Liver (tissue), 9 donors: ENCODE results near the gene SZT2. TPM values are rescaled to one million over a fixed set of nuclear protein-coding genes. Genes with fewer than 3 reads are reported as not detected.

Experiments used
- DNase-seq: peaks from one replicate; pipeline ENCODE4 v3.0.0-alpha.2; 2017; ENCODE audit warnings: low spot score
- H3K27ac ChIP-seq, 2 donors: one replicate each; pipeline ENCODE4 v1.7.0; 2013; ENCODE audit warnings: inconsistent platforms in 2 of 2, low read length in 2 of 2, control low read depth in 1 of 2, low read depth in 1 of 2, mild to moderate bottlenecking in 1 of 2
- H3K27me3 ChIP-seq, 4 donors: one replicate each; pipeline versions ENCODE4 v1.6.1 to v1.7.0; 2013; ENCODE audit warnings: low read length in 3 of 4, inconsistent platforms in 1 of 4, mild to moderate bottlenecking in 1 of 4, moderate library complexity in 1 of 4; ENCODE audit not compliant: control insufficient read depth in 4 of 4, insufficient read depth in 4 of 4
- H3K36me3 ChIP-seq, 4 donors: one replicate each; pipeline versions ENCODE4 v1.6.1 to v1.7.0; 2013; ENCODE audit warnings: low read length in 3 of 4, mild to moderate bottlenecking in 3 of 4, low read depth in 1 of 4, moderate library complexity in 1 of 4; ENCODE audit not compliant: control insufficient read depth in 4 of 4, insufficient read depth in 3 of 4
- H3K4me1 ChIP-seq, 4 donors: one replicate each; pipeline versions ENCODE4 v1.6.1 to v1.7.0; 2013; ENCODE audit warnings: low read length in 3 of 4, mild to moderate bottlenecking in 3 of 4, moderate library complexity in 1 of 4; ENCODE audit not compliant: control insufficient read depth in 4 of 4, insufficient read depth in 4 of 4
- H3K4me3 ChIP-seq, 3 donors: one replicate each; pipeline versions ENCODE4 v1.6.1 to v1.7.0; 2013; ENCODE audit warnings: low read length in 3 of 3, control low read depth in 1 of 3, low read depth in 1 of 3, mild to moderate bottlenecking in 1 of 3
- H3K9ac ChIP-seq, 2 donors: one replicate each; pipeline ENCODE4 v1.7.0; 2013; ENCODE audit warnings: low read length in 2 of 2, mild to moderate bottlenecking in 2 of 2, moderate library complexity in 2 of 2, control low read depth in 1 of 2, low read depth in 1 of 2
- H3K9me3 ChIP-seq, 4 donors: one replicate each; pipeline versions ENCODE4 v1.6.1 to v1.7.0; 2013; ENCODE audit warnings: low read length in 3 of 4; ENCODE audit not compliant: control insufficient read depth in 4 of 4
- ATF3 ChIP-seq: IDR thresholded peaks from 2 replicates; pipeline ENCODE4 v1.6.1; 2016; ENCODE audit warnings: antibody characterized with exemption
- CTCF ChIP-seq: fragments of 150-350 bp; IDR thresholded peaks from 2 replicates; pipeline ENCODE4 v1.5.1; 2017; ENCODE audit warnings: improper control_type of control experiment, low read depth, low read length; ENCODE audit not compliant: missing input control
- FOXA1 ChIP-seq: IDR thresholded peaks from 2 replicates; pipeline ENCODE4 v1.6.1; 2016; ENCODE audit warnings: antibody characterized with exemption
- FOXA2 ChIP-seq: IDR thresholded peaks from 2 replicates; pipeline ENCODE4 v1.6.1; 2016; ENCODE audit warnings: antibody characterized with exemption
- GABPA ChIP-seq, 2 donors: IDR thresholded peaks in 1 of 2; conservative IDR thresholded peaks in 1 of 2; 2 replicates each; pipeline ENCODE4 v1.6.1; 2016; ENCODE audit warnings: antibody characterized with exemption in 2 of 2, mild to moderate bottlenecking in 1 of 2, moderate library complexity in 1 of 2
- HNF4A ChIP-seq, 2 donors: conservative IDR thresholded peaks; 2 replicates each; pipeline ENCODE4 v1.6.1; 2016; ENCODE audit warnings: antibody characterized with exemption in 2 of 2, mild to moderate bottlenecking in 2 of 2
- HNF4G ChIP-seq: IDR thresholded peaks from 2 replicates; pipeline ENCODE4 v1.6.1; 2016; ENCODE audit warnings: antibody characterized with exemption
- JUND ChIP-seq, 2 donors: IDR thresholded peaks; 2 replicates each; pipeline ENCODE4 v1.6.1; 2016; ENCODE audit warnings: antibody characterized with exemption in 2 of 2
- RAD21 ChIP-seq, 2 donors: IDR thresholded peaks; 2 replicates each; pipeline ENCODE4 v1.6.1; 2016; ENCODE audit warnings: antibody characterized with exemption in 2 of 2, mild to moderate bottlenecking in 2 of 2
- REST ChIP-seq: IDR thresholded peaks from 2 replicates; pipeline ENCODE4 v1.6.1; 2016; ENCODE audit warnings: antibody characterized with exemption, mild to moderate bottlenecking
- RXRA ChIP-seq, 2 donors: IDR thresholded peaks; 2 replicates each; pipeline ENCODE4 v1.6.1; 2017 to 2018; ENCODE audit warnings: antibody characterized with exemption in 2 of 2, mild to moderate bottlenecking in 1 of 2
- SP1 ChIP-seq: IDR thresholded peaks from 2 replicates; pipeline ENCODE4 v1.6.1; 2018; ENCODE audit warnings: antibody characterized with exemption, mild to moderate bottlenecking
- TAF1 ChIP-seq: conservative IDR thresholded peaks from 2 replicates; pipeline ENCODE4 v1.6.1; 2016; ENCODE audit warnings: antibody characterized with exemption, mild to moderate bottlenecking
- YY1 ChIP-seq: IDR thresholded peaks from 2 replicates; pipeline ENCODE4 v1.6.1; 2016; ENCODE audit warnings: antibody characterized with exemption, mild to moderate bottlenecking
- ZBTB33 ChIP-seq: IDR thresholded peaks from 2 replicates; pipeline ENCODE4 v1.6.1; 2016; ENCODE audit warnings: antibody characterized with exemption
- WGBS: extraction: QIAGEN DNeasy Blood & Tissue Kit; methylation state at CpG from one replicate; pipeline ENCODE4 v1.1.7; 2013; 5-methylcytosine and 5-hydroxymethylcytosine counted together
- polyA plus RNA-seq, 2 donors: library from polyadenylated mRNA; stranded (reverse) in 1 of 2; unstranded in 1 of 2; fragments of 200-250 nt in 1 of 2; fragments of >200 nt in 1 of 2; fragmentation: Nextera tagmentation in 1 of 2; extraction: Ambion mirVana in 1 of 2; gene quantifications; one replicate each; pipeline versions ENCODE4 v1.2.1 to v1.2.3, GENCODE V29; 2013 to 2015
- total RNA-seq, 2 donors: library from RNA; depleted of rRNA; stranded (reverse); fragments of >200 nt; gene quantifications; one replicate each; pipeline ENCODE4 v1.2.3, GENCODE V29; 2014
- donor health status: healthy.
- donor health status: healthy.
- donor health status: healthy.
- donor health status: healthy.
- donor health status: healthy.

SZT2 gene
- total and polyA plus RNA-seq, 4 donors = 4.8 to 31.0 (median 11.9) TPM

GRCh38 chr1:43358121-43358745, 31.5 kb upstream of the SZT2 start:
- Histone ChIP-seq H3K36me3 (peaks cover 0 to 18% (median 6%) of the 10 kb centered on the region in 4 donors), H3K4me3 (peak overlapping the region; percentile 70 to 76 (median 76)), H3K9ac (peak overlapping the region; percentile 58 to 77), H3K4me1 (peaks cover 6 to 14% (median 12%) of the 10 kb centered on the region in 4 donors), H3K9me3 (no peaks in the 10 kb centered on the region), H3K27ac (peak overlapping the region; percentile 47 to 60), H3K27me3 (no peaks in the 10 kb centered on the region)
- 1% methylated on average over 33 of the region's 33 CpGs for WGBS
- no peak for DNase-seq
- peak; percentile 57 to 73 for TF ChIP-seq RAD21 (IDR thresholded peaks at IDR 0.05)
- peak; percentile 24 for TF ChIP-seq TAF1
- peak; percentile 13 for TF ChIP-seq CTCF
- no peak for TF ChIP-seq ZBTB33

GRCh38 chr1:43358746-43359693, 30.7 kb upstream of the SZT2 start, which contains the start of gene CDC20:
CDC20 (plus strand) TSS chr1:43358981; CDS start chr1:43359216, 235 bp downstream.
- 4% methylated on average over 59 of the region's 59 CpGs for WGBS

More at GRCh38 chr1:43358746-43359693, 30.7 kb upstream of the SZT2 start, which contains the start of gene CDC20:
- Histone ChIP-seq H3K27ac (peak within 1 kb of the TSS; percentile 47 to 60), H3K4me3 (peak within 1 kb of the TSS; percentile 70 to 76 (median 76)), H3K27me3 (no peaks in the 10 kb centered on the region), H3K9me3 (no peaks in the 10 kb centered on the region), H3K4me1 (peaks cover 6 to 14% (median 12%) of the 10 kb centered on the region in 4 donors), H3K9ac (peak within 1 kb of the TSS; percentile 58 to 77), H3K36me3 (peaks cover under 1 to 26% (median 11%) of the 10 kb centered on the region in 4 donors)
- TF ChIP-seq ZBTB33 = peak; percentile 99
- TF ChIP-seq HNF4A (conservative IDR thresholded peaks at IDR 0.05) = peak in 1 of 2 donors; percentile 9
- no peak for TF ChIP-seq JUND (IDR thresholded peaks at IDR 0.05)
- TF ChIP-seq YY1 = peak; percentile 47
- no peak for TF ChIP-seq FOXA2
- peak in 1 of 2 donors; percentile 35 for TF ChIP-seq RAD21 (IDR thresholded peaks at IDR 0.05)
- TF ChIP-seq GABPA (IDR thresholded peaks at IDR 0.05 in 1 of 2, conservative IDR thresholded peaks at IDR 0.05 in 1 of 2) = peak; percentile 40 to 88
- no peak for TF ChIP-seq FOXA1
- TF ChIP-seq ATF3 = no peak
- peak; percentile 69 for TF ChIP-seq SP1
- TF ChIP-seq RXRA (IDR thresholded peaks at IDR 0.05) = no peak
- no peak for TF ChIP-seq HNF4G
- no peak for TF ChIP-seq REST
- peak; percentile 99 for DNase-seq
